ENCODE data around the gene ARHGAP10.

The ARHGAP10 gene

DNA sequence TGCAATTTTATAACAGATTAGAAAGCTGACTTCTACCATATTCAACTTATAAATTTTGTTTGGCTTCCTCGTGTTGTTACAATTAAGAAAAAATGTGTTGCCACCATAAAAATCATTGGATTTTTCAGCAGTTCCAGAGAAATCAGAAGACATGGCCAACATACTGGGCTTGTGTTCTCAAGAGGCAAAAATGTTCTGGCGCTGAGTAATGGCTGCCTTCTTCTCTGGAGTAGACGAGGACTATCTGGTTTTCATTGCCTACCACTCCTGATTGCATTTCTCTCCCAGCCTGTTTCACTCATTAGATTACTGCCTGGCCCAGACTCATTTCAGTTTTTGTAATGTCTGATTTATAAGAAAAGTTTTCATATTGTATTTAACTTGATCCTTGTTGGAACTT, 122.3 kb downstream of the ARHGAP10 start:
- no peak for TF ChIP-seq TAF1 (IDR thresholded peaks at IDR 0.05; ENCODE audit: low read depth)
- TF ChIP-seq CREB1 (IDR thresholded peaks at IDR 0.05; ENCODE audit: low read depth) = no peak
- TF ChIP-seq NFIC (IDR thresholded peaks at IDR 0.05) = no peak
- TF ChIP-seq CEBPB (IDR thresholded peaks at IDR 0.05) = no peak
- no peak for TF ChIP-seq RAD21 (IDR thresholded peaks at IDR 0.05; ENCODE audit: low read depth)
- no peak for TF ChIP-seq EGR1 (IDR thresholded peaks at IDR 0.05)
- TF ChIP-seq USF1 (IDR thresholded peaks at IDR 0.05) = no peak
- TF ChIP-seq, protein P1, sequence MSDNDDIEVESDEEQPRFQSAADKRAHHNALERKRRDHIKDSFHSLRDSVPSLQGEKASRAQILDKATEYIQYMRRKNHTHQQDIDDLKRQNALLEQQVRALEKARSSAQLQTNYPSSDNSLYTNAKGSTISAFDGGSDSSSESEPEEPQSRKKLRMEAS (IDR thresholded peaks at IDR 0.05) = no peak
- no peak for TF ChIP-seq FOXM1 (IDR thresholded peaks at IDR 0.05; ENCODE audit: borderline replicate concordance, low read depth)
- TF ChIP-seq EP300 (IDR thresholded peaks at IDR 0.05; ENCODE audit: borderline replicate concordance) = no peak
- no peak for TF ChIP-seq ZBTB7A (IDR thresholded peaks at IDR 0.05; ENCODE audit: low read depth)
- TF ChIP-seq TCF12 (IDR thresholded peaks at IDR 0.05; ENCODE audit: low read depth) = no peak
- no peak for TF ChIP-seq REST (IDR thresholded peaks at IDR 0.05; ENCODE audit: low read depth)
- no peak for TF ChIP-seq TEAD4 (IDR thresholded peaks at IDR 0.05)
- TF ChIP-seq YY1 (IDR thresholded peaks at IDR 0.05; ENCODE audit: low read depth) = no peak

- TF ChIP-seq REST (IDR thresholded peaks at IDR 0.05; ENCODE audit: low read depth) = no peak
- TF ChIP-seq FOXM1 (IDR thresholded peaks at IDR 0.05; ENCODE audit: borderline replicate concordance, low read depth) = no peak
- TF ChIP-seq TCF12 (IDR thresholded peaks at IDR 0.05; ENCODE audit: low read depth) = no peak
These were observed 123.7 kb downstream of the ARHGAP10 start for GRCh38 chr4:147855571-147856009.

- TF ChIP-seq NFIC (IDR thresholded peaks at IDR 0.05) (no peak), RAD21 (IDR thresholded peaks at IDR 0.05; ENCODE audit: low read depth) (no peak), EP300 (IDR thresholded peaks at IDR 0.05; ENCODE audit: borderline replicate concordance) (no peak), FOXM1 (IDR thresholded peaks at IDR 0.05; ENCODE audit: borderline replicate concordance, low read depth) (no peak), ZBTB7A (IDR thresholded peaks at IDR 0.05; ENCODE audit: low read depth) (no peak), CREB1 (IDR thresholded peaks at IDR 0.05; ENCODE audit: low read depth) (no peak), TAF1 (IDR thresholded peaks at IDR 0.05; ENCODE audit: low read depth) (no peak), TCF12 (IDR thresholded peaks at IDR 0.05; ENCODE audit: low read depth) (no peak), YY1 (IDR thresholded peaks at IDR 0.05; ENCODE audit: low read depth) (no peak), EGR1 (IDR thresholded peaks at IDR 0.05) (no peak), CEBPB (IDR thresholded peaks at IDR 0.05) (no peak), REST (IDR thresholded peaks at IDR 0.05; ENCODE audit: low read depth) (no peak), TEAD4 (IDR thresholded peaks at IDR 0.05) (no peak), USF1 (IDR thresholded peaks at IDR 0.05) (no peak)
- TF ChIP-seq, protein P1 (IDR thresholded peaks at IDR 0.05) = no peak
These were observed 129.1 kb downstream of the ARHGAP10 start for GRCh38 chr4:147860960-147861359.

GRCh38 chr4:147862043-147862692, 130.3 kb downstream of the ARHGAP10 start:
- TF ChIP-seq TAF1 (IDR thresholded peaks at IDR 0.05; ENCODE audit: low read depth) (no peak), RAD21 (IDR thresholded peaks at IDR 0.05; ENCODE audit: low read depth) (no peak), NFIC (IDR thresholded peaks at IDR 0.05) (no peak), TEAD4 (IDR thresholded peaks at IDR 0.05) (no peak), USF1 (IDR thresholded peaks at IDR 0.05) (no peak), FOXM1 (IDR thresholded peaks at IDR 0.05; ENCODE audit: borderline replicate concordance, low read depth) (no peak), ZBTB7A (IDR thresholded peaks at IDR 0.05; ENCODE audit: low read depth) (no peak), EP300 (IDR thresholded peaks at IDR 0.05; ENCODE audit: borderline replicate concordance) (no peak), TCF12 (IDR thresholded peaks at IDR 0.05; ENCODE audit: low read depth) (no peak), CEBPB (IDR thresholded peaks at IDR 0.05) (no peak), YY1 (IDR thresholded peaks at IDR 0.05; ENCODE audit: low read depth) (no peak), REST (IDR thresholded peaks at IDR 0.05; ENCODE audit: low read depth) (no peak), CREB1 (IDR thresholded peaks at IDR 0.05; ENCODE audit: low read depth) (no peak), EGR1 (IDR thresholded peaks at IDR 0.05) (no peak)
- TF ChIP-seq, protein P1 (IDR thresholded peaks at IDR 0.05) = no peak
